OCI-M2 (cell line): ENCODE data around the gene RABL3.
"Not testable (repeated sequence)": the region's sequence is repeated elsewhere in the genome, so short reads cannot be mapped to it uniquely, and the experiment has no call there.

Experiments used
- DNase-seq: peaks from one replicate; lab custom pipeline; 2025; ENCODE audit not compliant: unreplicated experiment; lab: John Stamatoyannopoulos, UW

RABL3 gene

GRCh38 chr3:120742198-120742848 lies at the start of gene RABL3, which contains the start of gene GTF2E1:
Gene RABL3 (minus strand): TSS chr3:120742516. CDS start chr3:120742507, 9 bp downstream.
Gene GTF2E1 (plus strand): TSS chr3:120742744. CDS start chr3:120750553, 7,809 bp downstream.
- DNase-seq: peak; percentile 95

- no peak for DNase-seq
These were observed 49.6 kb upstream of the RABL3 start for GRCh38 chr3:120791913-120792312.

GRCh38 chr3:120791010-120791409 lies 48.7 kb upstream of the RABL3 start:
- no peak for DNase-seq

- not testable (repeated sequence) for DNase-seq
These were observed 43.5 kb upstream of the RABL3 start for GRCh38 chr3:120785832-120786231.

GRCh38 chr3:120780977-120781376 lies 38.7 kb upstream of the RABL3 start:
- DNase-seq: no peak

- no peak for DNase-seq
These were observed 36.5 kb upstream of the RABL3 start for GRCh38 chr3:120778776-120779175.

GRCh38 chr3:120775411-120775810 lies 33.1 kb upstream of the RABL3 start:
- no peak for DNase-seq

- DNase-seq: no peak
These were observed 31.6 kb upstream of the RABL3 start for GRCh38 chr3:120773932-120774331.

- no peak for DNase-seq
These were observed 29.8 kb upstream of the RABL3 start for GRCh38 chr3:120772081-120772480.

- no peak for DNase-seq
These were observed 28.6 kb upstream of the RABL3 start for GRCh38 chr3:120770891-120771290.

GRCh38 chr3:120769436-120769835 lies 27.1 kb upstream of the RABL3 start:
- DNase-seq: no peak

GRCh38 chr3:120767106-120767505 lies 24.8 kb upstream of the RABL3 start:
- DNase-seq: no peak

GRCh38 chr3:120766576-120766975 lies 24.3 kb upstream of the RABL3 start:
- no peak for DNase-seq

- no peak for DNase-seq
These were observed 23.6 kb upstream of the RABL3 start for GRCh38 chr3:120765830-120766493.

GRCh38 chr3:120764206-120764605 lies 21.9 kb upstream of the RABL3 start:
- DNase-seq: no peak

- DNase-seq: no peak
These were observed 21.3 kb upstream of the RABL3 start for GRCh38 chr3:120763601-120764000.

GRCh38 chr3:120762615-120763014 lies 20.3 kb upstream of the RABL3 start:
- DNase-seq: no peak

- DNase-seq: not testable (repeated sequence)
These were observed 16.2 kb upstream of the RABL3 start for GRCh38 chr3:120758551-120758950.

- no peak for DNase-seq
These were observed 13.7 kb upstream of the RABL3 start for GRCh38 chr3:120756061-120756460.

- DNase-seq: no peak
These were observed 11.5 kb upstream of the RABL3 start for GRCh38 chr3:120753810-120754209.

- DNase-seq: no peak
These were observed 10.5 kb upstream of the RABL3 start for GRCh38 chr3:120752865-120753264.

- DNase-seq: no peak
These were observed 9.9 kb upstream of the RABL3 start for GRCh38 chr3:120752230-120752629.

GRCh38 chr3:120749843-120750242 lies 7.5 kb upstream of the RABL3 start:
- no peak for DNase-seq
